GM21360 (cell line): ENCODE data around the gene LYSET.
"Not testable (repeated sequence)": the region's sequence is repeated elsewhere in the genome, so short reads cannot be mapped to it uniquely, and the experiment has no call there.

ENCODE experiments used
- ATAC-seq: cut with Tn5 transposase; IDR thresholded peaks from one replicate; pipeline ENCODE4 v1.9.1; 2021; ENCODE audit warnings: mild to moderate bottlenecking, moderate library complexity; ENCODE audit not compliant: unreplicated experiment

The LYSET gene

DNA sequence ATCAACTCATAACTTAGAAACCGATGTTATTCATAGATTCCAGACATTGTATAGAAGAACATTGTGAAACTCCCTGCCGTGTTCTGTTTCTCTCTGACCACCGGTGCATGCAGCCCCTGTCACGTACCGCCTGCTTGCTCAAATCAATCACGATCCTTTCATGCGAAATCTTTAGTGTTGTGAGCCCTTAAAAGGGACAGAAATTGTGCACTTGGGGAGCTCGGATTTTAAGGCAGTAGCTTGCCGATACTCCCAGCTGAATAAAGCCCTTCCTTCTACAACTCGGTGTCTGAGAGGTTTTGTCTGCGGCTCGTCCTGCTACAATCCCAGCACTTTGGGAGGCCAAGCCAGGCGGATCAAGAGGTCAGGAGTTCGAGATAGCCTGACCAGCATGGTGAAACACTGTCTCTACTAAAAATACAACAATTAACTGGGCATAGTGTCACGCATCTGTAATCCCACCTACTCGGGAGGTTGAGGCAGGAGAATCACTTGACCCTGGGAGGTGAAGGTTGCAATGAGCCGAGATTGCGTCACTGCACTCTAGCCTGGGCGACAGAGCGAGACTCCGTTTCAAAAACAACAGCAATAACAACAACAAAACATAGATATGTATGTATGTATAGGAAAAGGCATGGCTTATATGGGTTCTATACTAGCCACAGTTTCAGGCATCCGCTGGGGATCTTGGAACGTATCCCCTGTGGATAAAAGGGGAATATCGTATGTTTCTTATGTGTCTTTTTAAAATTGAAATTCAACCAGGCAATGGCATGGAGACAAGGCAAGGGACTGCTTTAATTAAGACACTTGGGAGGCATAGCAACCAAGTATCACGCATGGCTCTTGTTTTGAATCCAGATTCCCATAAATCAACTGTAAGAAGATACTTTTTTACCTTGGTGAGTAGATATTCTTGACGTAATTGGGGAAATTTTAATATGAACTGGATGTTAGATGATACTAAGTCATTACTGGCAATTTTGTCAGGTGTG is 19.5 kb upstream of the LYSET start:
- not testable (repeated sequence) for ATAC-seq

DNA sequence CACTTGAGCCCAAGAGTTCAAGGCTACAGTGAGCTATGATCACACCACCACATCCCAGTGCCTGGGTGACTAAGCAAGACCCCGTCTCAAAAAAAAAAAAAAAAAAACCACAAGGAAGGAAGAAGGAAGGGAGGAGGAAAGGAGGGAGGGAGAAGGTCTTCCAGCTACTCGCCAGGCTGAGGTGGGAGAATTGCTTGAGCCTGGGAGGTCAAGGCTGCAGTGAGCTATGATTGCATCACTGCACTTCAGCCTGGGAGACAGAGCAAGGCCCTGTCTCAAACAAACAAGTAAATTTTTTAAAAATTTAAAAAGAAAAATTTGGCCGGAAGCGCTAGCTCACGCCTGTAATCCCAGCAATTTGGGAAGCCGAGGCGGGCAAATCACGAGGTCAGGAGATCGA is 16.5 kb upstream of the LYSET start:
- ATAC-seq = not testable (repeated sequence)

DNA sequence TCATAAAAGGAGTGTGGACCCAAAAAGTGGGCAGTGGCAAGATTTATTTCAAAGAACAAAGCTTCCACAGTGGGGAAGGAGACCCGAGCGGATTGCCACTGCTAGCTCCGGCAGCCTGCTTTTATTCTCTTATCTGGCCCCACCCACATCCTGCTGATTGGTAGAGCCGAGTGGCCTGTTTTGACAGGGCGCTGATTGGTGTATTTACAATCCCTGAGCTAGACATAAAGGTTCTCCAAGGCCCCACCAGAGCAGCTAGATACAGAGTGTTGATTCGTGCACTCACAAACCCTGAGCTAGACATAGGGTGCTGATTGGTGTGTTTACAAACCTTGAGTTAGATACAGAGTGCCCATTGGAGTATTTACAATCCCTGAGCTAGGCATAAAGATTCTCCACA is 15.5 kb upstream of the LYSET start:
- not testable (repeated sequence) for ATAC-seq

DNA sequence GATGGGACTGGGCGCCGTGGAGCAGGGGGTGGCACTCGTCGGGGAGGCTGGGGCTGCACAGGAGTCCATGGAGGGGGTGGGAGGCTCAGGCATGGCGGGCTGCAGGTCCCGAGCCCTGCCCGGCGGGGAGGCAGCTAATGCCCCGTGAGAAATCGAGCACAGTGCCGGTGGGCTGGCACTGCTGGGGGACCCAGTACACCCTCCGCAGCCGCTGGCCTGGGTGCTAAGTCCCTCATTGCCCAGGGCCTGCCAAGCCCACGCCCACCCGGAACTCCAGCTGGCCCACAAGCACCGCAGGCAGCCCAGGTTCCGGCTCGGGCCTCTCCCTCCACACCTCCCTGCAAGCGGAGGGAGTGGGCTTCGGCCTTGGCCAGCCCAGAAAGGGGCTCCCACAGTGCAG is 15.0 kb upstream of the LYSET start:
- ATAC-seq = not testable (repeated sequence)

DNA sequence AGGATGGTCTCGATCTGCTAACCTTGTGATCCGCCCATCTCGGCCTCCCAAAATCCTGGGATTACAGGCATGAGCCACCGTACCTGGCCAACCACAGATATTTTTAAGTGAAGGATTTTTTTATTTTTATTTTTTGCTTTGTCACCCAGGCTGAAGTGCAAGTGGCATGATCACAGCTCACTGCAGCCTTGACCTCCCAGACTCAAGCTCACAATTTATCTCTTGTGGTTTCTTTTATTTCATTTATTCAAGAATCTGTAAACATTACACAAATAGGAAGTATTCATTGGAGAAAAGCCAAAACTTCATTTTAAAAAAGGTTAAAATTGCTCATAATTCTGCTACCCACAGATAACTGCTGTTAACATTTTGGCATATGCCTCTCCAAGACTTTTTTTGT is 13.7 kb upstream of the LYSET start:
- no peak for ATAC-seq

DNA sequence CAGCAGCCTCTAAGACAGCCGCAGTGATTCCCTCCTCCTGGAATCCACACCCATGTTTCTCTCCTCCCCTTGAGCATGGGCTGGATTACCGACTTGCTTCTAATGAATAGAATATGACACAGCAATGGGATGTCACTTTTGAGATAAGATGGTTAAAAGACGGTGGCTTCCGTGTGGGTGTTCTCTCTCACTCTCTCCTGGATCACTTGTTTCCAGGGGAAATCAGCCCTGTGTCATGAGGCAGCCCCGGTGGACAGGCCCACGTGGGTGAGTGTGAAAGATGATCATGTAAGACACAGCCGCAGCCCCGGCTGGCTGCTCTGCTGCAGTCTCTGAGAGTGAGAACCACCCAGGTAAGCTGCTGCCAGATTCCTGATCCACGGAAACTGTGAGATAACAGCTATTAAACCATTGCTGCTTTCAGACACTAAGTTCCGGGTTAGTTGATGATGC is 11.1 kb upstream of the LYSET start:
- ATAC-seq = no peak

DNA sequence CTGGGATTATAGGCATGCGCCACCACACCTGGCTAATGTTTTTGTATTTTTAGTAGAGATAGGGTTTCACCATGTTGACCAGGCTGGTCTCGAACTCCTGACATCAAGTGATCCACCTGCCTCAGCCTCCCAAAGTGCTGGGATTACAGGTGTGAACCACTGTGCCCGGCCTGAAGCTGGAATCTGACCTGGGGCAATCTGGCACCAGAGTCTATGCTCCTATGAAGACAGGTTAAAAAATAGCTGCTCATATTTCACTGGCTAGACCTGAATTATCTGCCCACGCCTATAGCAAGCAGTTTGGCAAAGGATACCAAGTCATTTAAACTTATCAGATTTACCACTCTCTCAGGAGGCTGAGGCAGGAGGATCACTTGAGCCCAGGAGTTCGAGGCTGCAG is 10.4 kb upstream of the LYSET start:
- not testable (repeated sequence) for ATAC-seq

DNA sequence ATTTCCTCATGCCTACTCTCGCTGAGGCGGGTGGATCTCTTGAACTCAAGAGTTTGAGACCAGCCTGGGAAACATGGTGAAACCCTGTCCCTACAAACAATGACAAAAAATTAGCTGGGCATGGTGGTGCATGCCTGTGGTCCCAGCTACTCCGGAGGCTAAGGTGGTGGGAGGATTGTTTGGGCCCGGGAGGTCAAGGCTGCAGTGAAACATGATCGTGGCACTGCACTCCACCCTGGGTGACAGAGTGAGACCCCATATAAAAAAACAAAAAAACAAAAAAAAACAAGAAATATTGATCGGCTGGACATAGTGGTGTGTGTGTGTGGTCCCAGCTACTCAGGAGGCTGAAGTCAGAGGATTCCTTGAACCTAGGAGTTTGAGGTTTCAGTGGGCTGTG is 9.6 kb upstream of the LYSET start:
- ATAC-seq = no peak

DNA sequence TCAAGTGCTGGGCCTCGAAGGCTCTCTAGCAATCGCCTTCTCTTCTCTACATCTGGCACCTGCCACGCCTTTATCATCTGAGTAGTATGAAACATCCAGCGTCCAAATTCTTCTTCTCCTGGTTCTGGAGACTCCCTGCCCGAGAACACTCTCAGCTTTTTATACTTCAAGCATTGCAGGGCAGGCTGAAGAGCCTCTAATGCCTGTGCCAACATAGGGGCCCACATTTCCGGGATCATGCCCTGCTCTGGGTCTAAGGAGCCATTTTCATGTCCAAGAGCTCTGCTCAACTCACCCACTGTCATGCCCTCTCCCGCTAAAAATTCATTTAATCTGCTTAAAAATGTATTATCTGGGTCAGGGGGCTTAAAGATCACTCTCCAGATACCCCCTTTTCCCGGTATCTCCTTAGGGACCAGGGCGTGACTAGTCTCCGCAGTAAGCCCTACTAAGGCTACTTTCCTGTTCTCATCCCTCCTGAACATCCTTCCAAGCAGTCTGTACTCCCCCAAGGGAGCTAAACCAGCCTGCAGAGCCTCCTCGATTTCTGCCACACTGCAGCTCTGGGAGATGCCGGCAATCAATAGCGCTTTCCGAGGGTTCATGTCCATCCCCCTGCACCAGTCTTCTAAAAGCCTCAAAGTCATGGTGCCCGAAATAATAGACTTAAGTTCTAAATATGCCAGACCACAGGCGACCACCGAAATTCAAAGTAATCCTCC is 1.4 kb upstream of the LYSET start:
- no peak for ATAC-seq

DNA sequence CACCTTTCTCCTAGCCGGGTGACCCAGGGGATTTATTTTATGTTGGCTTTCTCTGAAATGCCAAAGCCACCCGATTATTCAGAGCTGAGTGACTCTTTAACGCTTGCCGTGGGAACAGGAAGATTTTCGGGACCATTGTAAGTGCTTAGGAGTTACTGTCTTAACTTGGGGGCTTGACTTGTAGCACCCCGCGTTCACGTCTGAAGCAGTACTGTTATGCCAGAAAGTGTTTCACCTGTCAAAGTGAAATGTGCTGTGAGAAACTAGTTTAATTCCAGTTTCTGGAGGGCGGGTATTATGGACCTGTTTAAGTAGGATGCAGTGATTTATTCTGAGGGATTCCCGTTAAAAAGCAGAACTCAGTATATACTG is 218 bp downstream of the LYSET start:
- no peak for ATAC-seq

DNA sequence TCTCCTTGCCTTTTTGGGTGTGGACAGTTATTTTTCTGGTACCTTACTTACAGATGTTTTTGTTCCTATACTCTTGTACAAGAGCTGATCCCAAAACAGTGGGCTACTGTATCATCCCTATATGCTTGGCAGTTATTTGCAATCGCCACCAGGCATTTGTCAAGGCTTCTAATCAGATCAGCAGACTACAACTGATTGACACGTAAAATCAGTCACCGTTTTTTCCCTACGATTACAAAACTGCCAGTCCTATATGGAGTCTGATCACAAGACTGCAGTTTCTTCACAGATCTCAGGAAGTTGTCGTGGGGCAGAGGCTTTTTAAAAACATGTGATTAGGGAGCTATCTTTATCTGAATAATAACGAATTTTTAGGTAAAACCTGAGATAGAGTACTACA is 1.3 kb downstream of the LYSET start:
- ATAC-seq = no peak

DNA sequence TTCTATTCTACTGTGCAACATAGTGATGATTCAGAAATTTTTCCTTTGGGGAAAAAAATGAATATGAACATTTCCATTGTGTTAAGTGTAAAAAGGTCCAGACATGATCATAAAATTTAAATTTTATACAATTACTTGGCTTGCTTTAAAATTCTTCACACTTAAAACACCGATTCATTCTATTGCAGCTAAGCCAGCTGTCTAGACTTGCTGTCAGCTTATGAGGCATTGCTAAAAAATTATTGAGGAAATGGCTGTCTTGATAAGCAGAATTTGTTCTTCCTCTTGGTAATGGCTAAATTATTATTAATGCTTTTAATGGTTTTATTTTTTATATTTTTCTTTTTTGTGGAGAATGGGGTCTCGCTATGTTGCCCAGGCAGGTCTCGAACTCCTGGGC is 1.8 kb downstream of the LYSET start:
- ATAC-seq = no peak

DNA sequence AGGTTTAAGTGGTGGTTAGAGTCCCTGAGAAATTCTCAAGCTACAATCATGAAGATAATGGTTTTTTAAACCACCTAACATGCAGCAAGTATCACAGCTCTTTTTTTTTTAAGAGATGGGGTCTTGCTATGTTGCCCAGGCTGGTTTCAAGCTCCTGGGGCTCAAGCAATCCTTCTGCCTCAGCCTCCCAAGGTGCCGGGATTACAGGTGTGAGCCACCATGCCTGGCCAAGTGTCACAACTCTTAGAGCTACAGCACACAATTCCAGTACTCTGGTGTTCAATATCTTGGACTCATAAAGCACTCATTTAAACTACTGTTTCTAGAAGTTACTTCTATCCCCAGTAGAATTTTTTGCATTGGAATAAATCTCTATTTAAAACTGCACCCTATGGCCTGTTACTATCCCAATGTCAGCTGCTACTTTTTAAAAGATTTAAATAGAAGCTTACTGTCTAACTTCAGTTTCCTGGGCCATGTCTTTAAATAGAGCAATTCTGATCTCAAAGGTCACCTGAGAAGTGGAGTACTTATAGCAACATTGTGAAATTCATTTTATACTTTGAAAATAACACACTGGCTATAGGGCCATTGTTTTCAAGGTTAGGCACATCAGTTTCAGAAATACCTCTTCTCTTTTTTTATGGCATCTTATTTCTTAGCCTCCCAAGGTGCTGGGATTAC is 10.3 kb downstream of the LYSET start:
- ATAC-seq = no peak

DNA sequence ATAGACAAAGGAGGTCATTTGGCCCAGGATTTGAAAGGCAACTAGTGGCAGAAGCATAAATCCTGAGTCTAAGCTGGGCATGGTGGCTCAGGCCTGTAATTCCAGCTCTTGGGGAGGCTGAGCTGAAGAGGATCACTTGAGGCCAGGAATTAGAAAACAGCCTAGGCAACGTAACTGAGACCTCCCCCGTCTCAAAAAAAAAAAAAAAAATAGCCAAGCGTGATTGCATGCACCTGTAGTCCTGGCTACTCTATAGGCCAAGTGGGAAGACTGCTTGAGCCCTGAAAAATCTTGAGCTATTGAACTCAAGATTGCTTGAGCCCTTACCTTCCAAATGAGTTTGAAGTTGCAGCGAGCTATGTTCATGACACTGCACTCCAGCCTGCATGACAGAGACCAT is 13.9 kb downstream of the LYSET start:
- ATAC-seq = no peak

DNA sequence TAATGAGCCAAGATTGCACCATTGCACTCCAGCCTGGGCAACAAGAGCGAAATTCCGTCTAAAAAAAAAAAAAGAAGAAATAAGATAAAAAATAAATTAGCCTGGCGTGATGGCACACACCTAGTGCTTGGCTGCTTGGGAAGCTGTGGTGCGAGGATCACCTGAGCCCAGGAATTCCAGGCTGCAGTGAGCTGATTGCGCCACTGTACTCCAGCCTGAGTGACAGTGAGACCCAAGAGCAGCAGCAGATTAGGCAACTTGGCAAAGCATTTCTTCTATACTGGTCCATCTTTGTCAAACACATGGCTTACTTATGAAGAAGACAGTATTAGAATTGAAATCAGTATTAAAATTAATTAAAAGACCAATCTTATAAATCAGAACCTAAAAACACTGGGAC is 15.4 kb downstream of the LYSET start:
- no peak for ATAC-seq

DNA sequence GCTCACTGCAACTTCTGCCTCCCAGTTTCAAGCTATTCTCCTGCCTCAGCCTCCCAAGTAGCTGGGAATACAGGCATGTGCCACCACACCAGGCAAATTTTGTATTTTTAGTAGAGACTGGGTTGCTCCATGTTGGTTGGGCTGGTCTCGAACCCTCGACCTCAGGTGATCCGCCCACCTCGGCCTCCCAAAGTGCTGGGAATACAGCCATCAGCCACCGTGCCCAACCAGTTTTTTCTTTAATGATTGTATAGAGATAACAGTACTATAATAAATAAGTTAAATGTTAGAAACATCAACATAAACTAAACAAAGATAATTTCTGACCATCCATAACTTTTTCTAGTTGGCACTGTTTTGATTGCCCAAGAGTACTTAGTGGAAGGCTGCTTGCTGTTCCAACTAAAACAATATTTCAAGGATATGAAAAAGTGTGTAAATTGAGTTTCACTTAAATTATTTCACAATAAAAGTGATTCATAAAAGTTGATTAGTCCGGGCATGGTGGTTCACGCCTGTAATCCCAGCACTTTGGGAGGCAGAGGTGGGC is 16.1 kb downstream of the LYSET start:
- no peak for ATAC-seq

DNA sequence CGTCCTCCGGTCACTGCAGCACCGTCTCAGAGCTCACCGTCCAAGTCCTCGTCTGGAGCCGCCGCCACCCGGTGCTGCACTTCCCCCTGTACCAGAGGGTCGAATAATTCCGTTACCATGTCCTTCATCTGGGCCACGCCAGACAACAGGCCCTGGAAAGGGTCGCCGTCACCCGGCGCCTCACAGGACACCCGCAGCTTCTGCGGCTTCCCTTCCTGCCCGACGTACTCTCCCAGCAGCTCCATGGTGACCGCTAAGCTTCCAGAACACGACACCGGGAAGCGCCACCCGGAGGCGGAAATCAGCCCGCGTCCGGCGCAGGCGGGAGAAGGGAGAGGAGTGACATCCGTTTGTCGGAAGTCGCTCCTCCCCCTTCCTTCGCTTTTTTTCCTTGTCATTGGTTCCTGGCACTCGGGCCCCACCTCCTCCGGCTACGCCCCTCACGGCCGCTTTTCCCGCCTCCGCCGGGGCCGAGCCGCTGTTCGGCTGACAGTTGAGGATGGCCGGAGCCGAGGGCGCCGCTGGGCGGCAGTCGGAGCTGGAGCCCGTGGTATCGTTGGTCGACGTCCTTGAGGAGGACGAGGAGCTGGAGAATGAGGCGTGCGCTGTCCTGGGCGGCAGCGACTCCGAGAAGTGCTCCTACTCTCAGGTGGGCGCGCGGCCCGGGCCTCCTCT is 21.8 kb downstream of the LYSET start, which contains the start of the genes GON7 and UBR7:
Gene GON7 (minus strand): TSS at position 273 of the 675 bp plus-strand sequence. CDS start 28 bp downstream, at position 245.
Gene UBR7 (plus strand): TSS at position 464 of the 675 bp plus-strand sequence. CDS start 36 bp downstream, at position 500.
- ATAC-seq = peak; percentile 72

DNA sequence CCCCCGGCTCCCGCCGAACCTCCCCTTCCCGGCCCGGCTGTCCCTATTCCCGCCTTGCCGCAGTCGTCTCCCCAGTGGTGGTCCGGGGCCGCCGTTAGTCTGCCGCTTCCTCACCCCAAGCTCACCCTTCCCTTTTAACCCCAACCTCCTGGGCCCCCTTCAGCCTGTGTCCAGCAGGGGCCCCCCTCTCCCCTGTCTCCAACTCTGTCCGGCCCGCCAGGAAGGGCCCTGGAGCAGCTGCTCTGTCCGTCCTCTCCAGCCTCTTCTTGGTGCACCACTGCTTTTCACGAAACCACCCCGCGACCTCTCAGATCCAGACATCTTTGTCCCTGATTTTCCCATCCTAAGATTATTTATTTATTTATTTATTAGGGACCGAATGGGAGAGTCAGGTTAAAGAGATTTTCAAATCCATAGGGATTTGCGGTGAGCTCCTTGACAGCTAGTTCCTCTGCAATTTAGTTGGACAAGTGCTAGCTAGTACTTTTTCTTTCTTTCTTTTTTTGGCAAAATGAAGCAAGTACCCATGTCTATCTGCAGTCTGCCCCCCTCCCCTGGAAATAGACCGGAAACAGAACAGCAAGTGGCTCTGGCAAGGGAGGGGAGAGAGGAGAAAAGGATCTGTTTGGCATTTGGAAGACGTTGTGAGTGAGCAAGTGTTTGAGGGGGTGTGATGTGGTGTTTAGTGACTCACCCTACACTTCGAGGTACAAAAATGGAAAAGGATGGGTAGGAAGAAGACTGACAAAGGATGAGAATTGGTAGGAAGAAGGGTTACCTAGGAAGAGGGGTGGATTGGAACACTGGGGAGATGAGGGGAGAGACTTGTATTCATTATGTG is 22.6 kb downstream of the LYSET start:
- peak; percentile 32 for ATAC-seq

DNA sequence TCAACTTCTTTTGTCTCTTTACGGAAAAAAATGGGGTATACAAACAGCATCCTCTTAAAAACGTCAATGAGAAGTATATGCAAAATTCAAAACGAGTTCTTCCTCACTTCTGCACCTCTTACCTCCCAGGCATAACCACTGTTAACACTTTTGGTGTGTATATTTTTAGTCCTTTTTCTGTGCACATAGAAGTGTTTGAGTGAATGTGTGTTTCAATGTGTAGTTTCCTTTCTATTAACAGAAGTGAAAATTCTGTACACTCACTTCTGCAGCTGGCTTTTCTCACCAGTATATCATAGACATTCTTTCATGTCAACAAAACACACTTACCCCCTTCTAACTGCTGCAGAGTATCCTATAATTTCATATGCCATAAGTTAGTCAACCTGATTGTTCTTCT is 27.3 kb downstream of the LYSET start:
- peak; percentile 57 for ATAC-seq
